SK-N-SH (cell line): ENCODE measurements around the gene GCNT2.

Experiments
- CTCF ChIP-seq: fragments of 200-600 bp; sonication (generic); IDR thresholded peaks from 2 replicates; pipeline ENCODE4 v1.6.1; 2017; ENCODE audit warnings: antibody characterized with exemption, mild to moderate bottlenecking, moderate library complexity
- EP300 ChIP-seq, 2 experiments: IDR thresholded peaks; 2 replicates each; pipeline versions ENCODE4 v1.4.0 to v1.6.1; 2012; ENCODE audit warnings: borderline replicate concordance in 1 of 2, low read depth in 1 of 2, low read length in 1 of 2
- FOSL2 ChIP-seq: IDR thresholded peaks from 2 replicates; pipeline ENCODE4 v1.4.0; 2012; ENCODE audit warnings: low read depth, mild to moderate bottlenecking, moderate library complexity, borderline replicate concordance
- FOXM1 ChIP-seq: IDR thresholded peaks from 2 replicates; pipeline ENCODE4 v1.4.0; 2012; ENCODE audit warnings: low read depth, mild to moderate bottlenecking
- GATA2 ChIP-seq: sonication (generic); formaldehyde crosslinking; IDR thresholded peaks from 2 replicates; pipeline ENCODE4 v1.5.0; 2020; ENCODE audit warnings: mild to moderate bottlenecking, missing genetic modification reagents
- JUND ChIP-seq: IDR thresholded peaks from 2 replicates; pipeline ENCODE4 v1.4.0; 2012
- MXI1 ChIP-seq: IDR thresholded peaks from 2 replicates; pipeline ENCODE4 v1.6.1; 2012; ENCODE audit warnings: mild to moderate bottlenecking, low read depth, low read length, improper control_type of control experiment
- POLR2AphosphoS5 ChIP-seq: IDR thresholded peaks from 2 replicates; pipeline ENCODE4 v1.6.1; 2012; ENCODE audit warnings: low read depth, low read length
- RAD21 ChIP-seq: IDR thresholded peaks from 2 replicates; pipeline ENCODE4 v1.6.1; 2012; ENCODE audit warnings: mild to moderate bottlenecking, low read length
- REST ChIP-seq: IDR thresholded peaks from 2 replicates; pipeline ENCODE4 v1.6.1; 2012; ENCODE audit warnings: mild to moderate bottlenecking, low read depth, low read length, moderate library complexity
- RFX5 ChIP-seq: IDR thresholded peaks from 2 replicates; pipeline ENCODE4 v1.6.1; 2012; ENCODE audit warnings: mild to moderate bottlenecking, improper control_type of control experiment, low read length

GRCh38 chr6:10558565-10558964 lies 37.4 kb downstream of the GCNT2 start:
- TF ChIP-seq CTCF (no peak), FOXM1 (no peak), JUND (no peak), RFX5 (no peak), FOSL2 (no peak), REST (no peak), EP300 (IDR thresholded peaks at IDR 0.05; ENCODE audit: borderline replicate concordance in 1 of 2, low read depth in 1 of 2, low read length in 1 of 2) (no peak), POLR2AphosphoS5 (no peak), RAD21 (no peak), GATA2 (CRISPR knock-in tag) (no peak), MXI1 (no peak)
